Measurements from ENCODE around the gene FAM168B.
"Not testable (repeated sequence)": the region's sequence is repeated elsewhere in the genome, so short reads cannot be mapped to it uniquely, and the experiment has no call there.

FAM168B gene

GRCh38 chr2:131113566-131114227, 20.4 kb upstream of the FAM168B start:
- no peak for TF ChIP-seq ZNF274 (IDR thresholded peaks at IDR 0.05; ENCODE audit: low read depth, low read length)
- no peak overlapping the region for H3K4me3 ChIP-seq (ENCODE audit: low read length)

DNA sequence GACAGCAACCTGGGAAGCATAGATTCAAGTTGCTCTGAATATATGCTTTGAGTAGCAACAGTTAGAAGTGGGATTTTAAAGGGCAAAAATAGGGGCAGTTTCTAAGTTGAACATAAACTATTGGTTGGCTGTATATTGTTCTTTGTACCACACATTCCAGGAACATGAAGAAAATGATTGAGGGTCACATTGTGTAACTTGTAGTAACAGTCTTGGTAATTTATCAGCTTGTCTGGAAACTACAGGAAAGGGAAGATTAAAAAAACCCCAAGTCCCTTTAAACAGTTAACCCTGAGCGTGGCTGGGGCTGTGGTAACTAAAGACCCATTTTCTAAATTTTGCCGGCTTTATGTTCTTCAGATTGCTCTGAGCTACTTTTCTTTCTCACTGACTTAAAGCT, 19.3 kb upstream of the FAM168B start:
- H3K4me3 ChIP-seq (ENCODE audit: low read length) = no peak overlapping the region
- no peak for TF ChIP-seq ZNF274 (IDR thresholded peaks at IDR 0.05; ENCODE audit: low read depth, low read length)

DNA sequence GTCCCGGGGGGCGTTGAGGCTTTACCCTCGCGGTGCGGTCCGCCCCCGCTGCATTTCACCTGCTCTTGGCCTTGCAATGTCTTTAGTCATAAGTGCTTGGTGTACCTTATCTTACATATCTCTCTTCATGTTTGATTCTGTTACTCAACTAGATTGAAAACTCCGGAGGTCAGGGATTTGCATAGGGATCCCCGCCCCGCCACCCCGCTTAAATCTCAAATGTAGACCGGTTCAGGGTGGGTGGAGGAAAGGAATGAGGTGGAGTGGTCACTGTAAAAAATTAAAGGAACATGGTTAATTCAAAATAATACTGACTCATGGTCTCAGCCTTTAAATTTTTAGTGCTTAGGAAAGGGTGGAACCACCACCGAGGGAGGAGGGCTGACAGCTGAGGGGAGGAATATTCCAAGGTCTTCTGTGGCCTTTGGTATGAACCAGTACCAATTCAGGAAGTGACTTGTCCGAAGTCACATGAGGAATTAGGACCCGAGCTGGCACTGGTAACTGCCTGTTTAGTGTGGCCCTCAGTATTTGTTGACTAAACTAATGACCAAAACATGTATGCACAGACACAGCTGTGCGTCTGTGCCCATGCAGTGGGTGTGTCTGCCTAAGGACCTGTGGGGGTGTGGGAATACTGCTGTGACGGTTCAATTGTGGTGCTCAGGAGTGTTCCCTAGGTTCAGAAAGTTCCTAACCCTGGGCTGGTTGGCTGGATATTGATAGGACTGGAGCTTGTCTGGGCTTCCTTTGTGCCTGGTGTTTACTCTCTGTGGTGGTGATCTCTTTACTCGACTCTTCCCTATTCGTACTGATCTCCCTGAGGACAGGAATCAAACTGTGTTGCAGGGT, 12.9 kb upstream of the FAM168B start:
- no peak for TF ChIP-seq ZNF274 (IDR thresholded peaks at IDR 0.05; ENCODE audit: low read depth, low read length)

DNA sequence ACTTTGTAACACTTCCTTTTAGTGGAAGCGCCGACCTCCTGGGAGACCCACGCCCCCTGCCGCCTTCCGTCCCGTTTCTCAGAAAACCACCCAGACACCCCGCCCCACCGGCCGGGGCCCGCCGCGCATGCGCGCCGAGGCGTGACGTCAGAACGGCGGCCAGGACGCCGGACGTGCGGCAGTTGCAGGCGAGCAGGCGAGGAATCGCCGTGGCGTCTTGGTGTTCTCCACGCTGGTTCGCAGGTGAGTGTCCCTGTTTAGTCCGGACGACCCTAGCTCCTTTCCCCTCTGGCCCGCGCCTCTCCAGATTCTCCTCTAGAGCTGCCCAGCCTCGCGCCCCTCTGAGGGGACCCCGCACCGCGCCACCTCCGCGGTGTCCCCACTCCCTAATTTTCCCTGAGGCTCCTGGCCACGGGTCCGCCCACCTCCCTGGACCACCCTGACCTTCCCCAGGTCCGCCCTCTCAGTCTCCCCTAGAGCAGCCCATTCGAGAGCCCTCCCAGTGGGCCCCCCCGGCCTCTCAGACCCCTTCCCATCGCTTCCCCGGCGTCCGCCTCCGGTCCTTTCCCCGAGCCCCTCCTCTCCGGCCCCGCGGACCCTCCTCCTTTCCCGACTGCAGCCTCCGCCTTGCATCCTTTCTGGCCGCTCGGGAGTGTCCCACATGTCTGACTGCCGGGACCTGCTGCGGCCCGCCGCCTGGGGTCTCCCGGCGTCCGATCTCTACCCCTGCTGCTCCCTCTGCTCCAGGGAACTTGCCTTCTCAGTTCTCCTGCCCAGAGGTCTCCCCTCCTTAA, 12.1 kb upstream of the FAM168B start, which contains the start of gene PLEKHB2:
Gene PLEKHB2, plus strand, starts transcription at position 181 of the 794 bp plus-strand sequence. CDS start 15,606 bp downstream, outside the sequence.
- no peak for TF ChIP-seq ZNF274 (IDR thresholded peaks at IDR 0.05; ENCODE audit: low read depth, low read length)
- peak within 1 kb of the TSS; percentile 97 for H3K4me3 ChIP-seq (ENCODE audit: low read length)

More for the DNA sequence above, 12.9 kb upstream of the FAM168B start:
- peak overlapping the region; percentile 97 for H3K4me3 ChIP-seq (ENCODE audit: low read length)

DNA sequence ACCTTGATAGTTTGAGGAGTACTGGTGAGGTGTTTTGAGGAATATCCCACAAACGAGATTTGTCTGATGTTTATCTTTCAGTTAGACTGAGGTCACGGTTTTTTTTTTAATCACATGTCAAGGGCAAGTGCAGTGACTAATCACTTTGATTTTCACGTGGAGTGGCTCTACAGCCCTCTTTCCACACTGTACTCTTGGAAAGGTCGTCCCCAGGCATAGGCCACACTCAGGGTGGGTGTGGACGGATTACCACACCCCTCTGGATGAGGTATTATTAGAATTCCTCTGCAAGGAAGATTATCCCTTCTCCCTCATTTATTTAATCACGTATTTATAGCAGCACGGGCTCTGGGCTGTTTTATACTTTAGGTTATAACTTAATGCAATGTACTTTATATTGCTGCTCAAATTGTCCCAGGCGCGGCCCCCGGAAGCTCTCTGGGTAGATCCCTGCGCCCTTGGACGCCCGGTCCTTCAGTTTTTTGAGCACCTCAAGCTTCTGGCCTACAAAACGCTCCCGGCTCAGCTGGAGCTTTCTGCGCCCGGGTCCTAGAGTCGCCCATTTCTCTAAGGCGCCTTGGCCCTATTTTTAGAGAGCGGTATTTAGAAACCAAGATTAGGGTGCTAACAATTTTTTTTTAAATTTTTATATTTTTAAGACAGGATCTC, 11.4 kb upstream of the FAM168B start:
- H3K4me3 ChIP-seq (ENCODE audit: low read length) = peak overlapping the region; percentile 97
- TF ChIP-seq ZNF274 (IDR thresholded peaks at IDR 0.05; ENCODE audit: low read depth, low read length) = no peak

GRCh38 chr2:131103165-131103564, 9.9 kb upstream of the FAM168B start:
- H3K4me3 ChIP-seq (ENCODE audit: low read length) = no peak overlapping the region
- TF ChIP-seq ZNF274 (IDR thresholded peaks at IDR 0.05; ENCODE audit: low read depth, low read length) = no peak

GRCh38 chr2:131094463-131095281, 1.4 kb upstream of the FAM168B start:
- H3K4me3 ChIP-seq (ENCODE audit: low read length) = no peak overlapping the region
- no peak for TF ChIP-seq ZNF274 (IDR thresholded peaks at IDR 0.05; ENCODE audit: low read depth, low read length)

- H3K4me3 ChIP-seq (ENCODE audit: low read length) = peak overlapping the region; percentile 94
- no peak for TF ChIP-seq ZNF274 (IDR thresholded peaks at IDR 0.05; ENCODE audit: low read depth, low read length)
Observed at GRCh38 chr2:131093696-131094462, 619 bp upstream of the FAM168B start.

GRCh38 chr2:131092458-131093005, 728 bp downstream of the FAM168B start:
- no peak for TF ChIP-seq ZNF274 (IDR thresholded peaks at IDR 0.05; ENCODE audit: low read depth, low read length)

DNA sequence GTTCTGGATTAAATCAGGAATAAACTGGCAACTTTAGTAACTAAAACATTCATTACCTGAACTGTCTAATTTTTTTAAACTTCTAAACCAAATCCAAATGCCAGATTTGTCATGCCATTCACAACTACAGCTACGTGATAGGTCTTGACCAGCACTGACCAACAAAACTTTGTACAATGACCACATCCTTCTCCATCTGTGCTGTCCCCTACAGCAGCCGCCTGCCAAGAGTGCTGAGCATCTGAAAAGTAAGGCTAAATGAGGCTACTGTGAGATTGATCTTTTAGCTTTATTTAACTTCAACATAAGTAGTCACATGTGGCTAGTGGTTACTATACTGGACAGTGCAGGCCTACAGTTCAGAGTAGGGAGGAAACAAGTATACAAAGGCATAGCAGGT, 7.6 kb downstream of the FAM168B start:
- H3K4me3 ChIP-seq (ENCODE audit: low read length) = no peak overlapping the region
- no peak for TF ChIP-seq ZNF274 (IDR thresholded peaks at IDR 0.05; ENCODE audit: low read depth, low read length)

More at GRCh38 chr2:131092458-131093005, 728 bp downstream of the FAM168B start:
- H3K4me3 ChIP-seq (ENCODE audit: low read length) = peak overlapping the region; percentile 94

GRCh38 chr2:131081190-131081589, 12.1 kb downstream of the FAM168B start:
- TF ChIP-seq ZNF274 (IDR thresholded peaks at IDR 0.05; ENCODE audit: low read depth, low read length) = no peak

DNA sequence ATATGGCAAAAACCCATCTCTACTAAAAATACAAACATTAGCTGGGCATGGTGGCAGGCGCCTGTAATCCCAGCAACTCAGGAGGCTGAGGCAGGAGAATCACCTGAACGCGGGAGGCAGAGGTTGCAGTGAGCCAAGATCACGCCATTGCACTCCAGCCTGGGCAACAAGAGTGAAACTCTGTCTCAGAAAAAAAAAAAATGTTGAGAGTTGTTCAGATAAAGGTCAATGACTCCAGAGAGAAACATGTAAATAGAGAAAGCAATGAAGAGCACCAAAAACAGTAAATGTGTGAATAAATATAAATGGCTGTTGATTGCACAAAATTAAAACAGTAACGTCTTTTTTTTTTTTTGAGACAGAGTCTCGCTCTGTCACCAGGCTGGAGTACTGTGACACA, 13.3 kb downstream of the FAM168B start:
- not testable (repeated sequence) for H3K4me3 ChIP-seq (ENCODE audit: low read length)

More at GRCh38 chr2:131081190-131081589, 12.1 kb downstream of the FAM168B start:
- H3K4me3 ChIP-seq (ENCODE audit: low read length) = no peak overlapping the region
